Measurements from ENCODE around the gene ST6GALNAC5. TPM values are rescaled to one million over a fixed set of nuclear protein-coding genes. Genes with fewer than 3 reads are reported as not detected.

The ST6GALNAC5 gene
- total and polyA plus RNA-seq, 2 experiments from 2014 or later, result 4.1 to 19.2 TPM

DNA sequence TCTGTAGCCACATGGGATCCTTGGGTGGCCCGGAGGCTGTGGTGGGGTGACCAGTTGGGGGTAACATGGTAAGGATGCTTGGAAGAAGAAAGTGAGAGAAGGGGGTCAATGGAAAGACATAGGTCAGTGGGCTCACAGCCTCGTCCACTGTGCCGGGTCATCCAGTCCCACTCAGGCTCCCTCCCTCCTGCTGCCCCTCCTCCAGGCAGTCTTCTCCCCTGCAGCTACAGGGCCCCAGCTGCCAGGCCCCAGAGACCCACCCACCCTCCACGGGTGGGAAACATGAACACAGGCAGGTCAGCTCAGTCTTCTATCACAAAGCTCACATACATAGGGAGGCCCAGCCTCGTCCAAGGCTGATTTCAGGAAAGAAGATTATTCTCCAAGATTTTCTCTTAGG lies 158.3 kb downstream of the ST6GALNAC5 start (continued):
- TF ChIP-seq, protein P1, sequence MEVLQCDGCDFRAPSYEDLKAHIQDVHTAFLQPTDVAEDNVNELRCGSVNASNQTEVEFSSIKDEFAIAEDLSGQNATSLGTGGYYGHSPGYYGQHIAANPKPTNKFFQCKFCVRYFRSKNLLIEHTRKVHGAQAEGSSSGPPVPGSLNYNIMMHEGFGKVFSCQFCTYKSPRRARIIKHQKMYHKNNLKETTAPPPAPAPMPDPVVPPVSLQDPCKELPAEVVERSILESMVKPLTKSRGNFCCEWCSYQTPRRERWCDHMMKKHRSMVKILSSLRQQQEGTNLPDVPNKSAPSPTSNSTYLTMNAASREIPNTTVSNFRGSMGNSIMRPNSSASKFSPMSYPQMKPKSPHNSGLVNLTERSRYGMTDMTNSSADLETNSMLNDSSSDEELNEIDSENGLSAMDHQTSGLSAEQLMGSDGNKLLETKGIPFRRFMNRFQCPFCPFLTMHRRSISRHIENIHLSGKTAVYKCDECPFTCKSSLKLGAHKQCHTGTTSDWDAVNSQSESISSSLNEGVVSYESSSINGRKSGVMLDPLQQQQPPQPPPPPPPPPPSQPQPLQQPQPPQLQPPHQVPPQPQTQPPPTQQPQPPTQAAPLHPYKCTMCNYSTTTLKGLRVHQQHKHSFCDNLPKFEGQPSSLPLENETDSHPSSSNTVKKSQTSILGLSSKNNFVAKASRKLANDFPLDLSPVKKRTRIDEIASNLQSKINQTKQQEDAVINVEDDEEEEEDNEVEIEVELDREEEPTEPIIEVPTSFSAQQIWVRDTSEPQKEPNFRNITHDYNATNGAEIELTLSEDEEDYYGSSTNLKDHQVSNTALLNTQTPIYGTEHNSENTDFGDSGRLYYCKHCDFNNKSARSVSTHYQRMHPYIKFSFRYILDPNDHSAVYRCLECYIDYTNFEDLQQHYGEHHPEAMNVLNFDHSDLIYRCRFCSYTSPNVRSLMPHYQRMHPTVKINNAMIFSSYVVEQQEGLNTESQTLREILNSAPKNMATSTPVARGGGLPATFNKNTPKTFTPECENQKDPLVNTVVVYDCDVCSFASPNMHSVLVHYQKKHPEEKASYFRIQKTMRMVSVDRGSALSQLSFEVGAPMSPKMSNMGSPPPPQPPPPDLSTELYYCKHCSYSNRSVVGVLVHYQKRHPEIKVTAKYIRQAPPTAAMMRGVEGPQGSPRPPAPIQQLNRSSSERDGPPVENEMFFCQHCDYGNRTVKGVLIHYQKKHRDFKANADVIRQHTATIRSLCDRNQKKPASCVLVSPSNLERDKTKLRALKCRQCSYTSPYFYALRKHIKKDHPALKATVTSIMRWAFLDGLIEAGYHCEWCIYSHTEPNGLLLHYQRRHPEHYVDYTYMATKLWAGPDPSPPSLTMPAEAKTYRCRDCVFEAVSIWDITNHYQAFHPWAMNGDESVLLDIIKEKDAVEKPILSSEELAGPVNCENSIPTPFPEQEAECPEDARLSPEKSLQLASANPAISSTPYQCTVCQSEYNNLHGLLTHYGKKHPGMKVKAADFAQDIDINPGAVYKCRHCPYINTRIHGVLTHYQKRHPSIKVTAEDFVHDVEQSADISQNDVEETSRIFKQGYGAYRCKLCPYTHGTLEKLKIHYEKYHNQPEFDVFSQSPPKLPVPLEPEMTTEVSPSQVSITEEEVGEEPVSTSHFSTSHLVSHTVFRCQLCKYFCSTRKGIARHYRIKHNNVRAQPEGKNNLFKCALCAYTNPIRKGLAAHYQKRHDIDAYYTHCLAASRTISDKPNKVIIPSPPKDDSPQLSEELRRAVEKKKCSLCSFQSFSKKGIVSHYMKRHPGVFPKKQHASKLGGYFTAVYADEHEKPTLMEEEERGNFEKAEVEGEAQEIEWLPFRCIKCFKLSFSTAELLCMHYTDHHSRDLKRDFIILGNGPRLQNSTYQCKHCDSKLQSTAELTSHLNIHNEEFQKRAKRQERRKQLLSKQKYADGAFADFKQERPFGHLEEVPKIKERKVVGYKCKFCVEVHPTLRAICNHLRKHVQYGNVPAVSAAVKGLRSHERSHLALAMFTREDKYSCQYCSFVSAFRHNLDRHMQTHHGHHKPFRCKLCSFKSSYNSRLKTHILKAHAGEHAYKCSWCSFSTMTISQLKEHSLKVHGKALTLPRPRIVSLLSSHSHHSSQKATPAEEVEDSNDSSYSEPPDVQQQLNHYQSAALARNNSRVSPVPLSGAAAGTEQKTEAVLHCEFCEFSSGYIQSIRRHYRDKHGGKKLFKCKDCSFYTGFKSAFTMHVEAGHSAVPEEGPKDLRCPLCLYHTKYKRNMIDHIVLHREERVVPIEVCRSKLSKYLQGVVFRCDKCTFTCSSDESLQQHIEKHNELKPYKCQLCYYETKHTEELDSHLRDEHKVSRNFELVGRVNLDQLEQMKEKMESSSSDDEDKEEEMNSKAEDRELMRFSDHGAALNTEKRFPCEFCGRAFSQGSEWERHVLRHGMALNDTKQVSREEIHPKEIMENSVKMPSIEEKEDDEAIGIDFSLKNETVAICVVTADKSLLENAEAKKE (CRISPR knock-in tag; IDR thresholded peaks at IDR 0.05), result no peak
- TF ChIP-seq STAT1 (IDR thresholded peaks at IDR 0.05; ENCODE audit: unreplicated experiment) (no peak), EZH2phosphoT487 (IDR thresholded peaks at IDR 0.05; ENCODE audit: unreplicated experiment) (no peak), NANOG (IDR thresholded peaks at IDR 0.05; ENCODE audit: borderline replicate concordance) (no peak), CREB1 (CRISPR knock-in tag; IDR thresholded peaks at IDR 0.05; ENCODE audit: low read depth) (no peak), ZNF114 (CRISPR knock-in tag; IDR thresholded peaks at IDR 0.05) (no peak), JUNB (IDR thresholded peaks at IDR 0.05; ENCODE audit: unreplicated experiment) (no peak)
- TF ChIP-seq, protein P2, sequence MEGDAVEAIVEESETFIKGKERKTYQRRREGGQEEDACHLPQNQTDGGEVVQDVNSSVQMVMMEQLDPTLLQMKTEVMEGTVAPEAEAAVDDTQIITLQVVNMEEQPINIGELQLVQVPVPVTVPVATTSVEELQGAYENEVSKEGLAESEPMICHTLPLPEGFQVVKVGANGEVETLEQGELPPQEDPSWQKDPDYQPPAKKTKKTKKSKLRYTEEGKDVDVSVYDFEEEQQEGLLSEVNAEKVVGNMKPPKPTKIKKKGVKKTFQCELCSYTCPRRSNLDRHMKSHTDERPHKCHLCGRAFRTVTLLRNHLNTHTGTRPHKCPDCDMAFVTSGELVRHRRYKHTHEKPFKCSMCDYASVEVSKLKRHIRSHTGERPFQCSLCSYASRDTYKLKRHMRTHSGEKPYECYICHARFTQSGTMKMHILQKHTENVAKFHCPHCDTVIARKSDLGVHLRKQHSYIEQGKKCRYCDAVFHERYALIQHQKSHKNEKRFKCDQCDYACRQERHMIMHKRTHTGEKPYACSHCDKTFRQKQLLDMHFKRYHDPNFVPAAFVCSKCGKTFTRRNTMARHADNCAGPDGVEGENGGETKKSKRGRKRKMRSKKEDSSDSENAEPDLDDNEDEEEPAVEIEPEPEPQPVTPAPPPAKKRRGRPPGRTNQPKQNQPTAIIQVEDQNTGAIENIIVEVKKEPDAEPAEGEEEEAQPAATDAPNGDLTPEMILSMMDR (conservative IDR thresholded peaks at IDR 0.05; ENCODE audit: low read depth in 2 of 2), result no peak

DNA sequence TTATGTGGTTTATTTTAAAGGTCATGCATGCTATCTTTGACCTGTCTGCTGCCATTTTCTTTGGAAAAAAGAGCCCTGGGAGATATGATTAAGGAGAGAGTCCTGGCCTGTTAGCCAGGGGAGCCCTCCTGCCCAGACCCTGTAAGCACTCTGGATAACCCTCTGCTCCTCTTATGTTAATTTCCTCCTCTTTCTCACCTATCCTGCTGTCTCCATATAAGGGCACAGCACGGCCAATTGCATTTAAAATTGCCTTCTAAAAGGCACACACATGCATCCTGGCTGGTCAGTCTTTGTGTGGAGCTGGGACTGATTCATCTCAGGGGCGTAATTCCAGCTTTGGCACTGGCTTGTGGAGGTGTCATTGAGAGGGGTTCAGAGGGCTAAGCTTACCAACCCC lies 158.9 kb downstream of the ST6GALNAC5 start:
- Mint-ChIP-seq H3K27ac (no peak overlapping the region; the same call in 1 of the 2 replicates), H3K36me3 (ENCODE audit: low read depth) (no peaks in the 10 kb centered on the region), H3K4me3 (no peak overlapping the region), H3K4me1 (peaks cover 20% of the 10 kb centered on the region), H3K27me3 (ENCODE audit: insufficient read depth, low read depth, poor library complexity) (peaks cover 2% of the 10 kb centered on the region), H3K9me3 (no peaks in the 10 kb centered on the region; the same call in 1 of the 3 replicates)
- no peaks in the 10 kb centered on the region for H3K36me3 ChIP-seq (ENCODE audit: insufficient read depth)
- H3K79me2 ChIP-seq (replicated peaks; ENCODE audit: insufficient read depth), result no peaks in the 10 kb centered on the region
- no peaks in the 10 kb centered on the region for H3K4me1 ChIP-seq (ENCODE audit: insufficient read depth)
- TF ChIP-seq, protein P3, sequence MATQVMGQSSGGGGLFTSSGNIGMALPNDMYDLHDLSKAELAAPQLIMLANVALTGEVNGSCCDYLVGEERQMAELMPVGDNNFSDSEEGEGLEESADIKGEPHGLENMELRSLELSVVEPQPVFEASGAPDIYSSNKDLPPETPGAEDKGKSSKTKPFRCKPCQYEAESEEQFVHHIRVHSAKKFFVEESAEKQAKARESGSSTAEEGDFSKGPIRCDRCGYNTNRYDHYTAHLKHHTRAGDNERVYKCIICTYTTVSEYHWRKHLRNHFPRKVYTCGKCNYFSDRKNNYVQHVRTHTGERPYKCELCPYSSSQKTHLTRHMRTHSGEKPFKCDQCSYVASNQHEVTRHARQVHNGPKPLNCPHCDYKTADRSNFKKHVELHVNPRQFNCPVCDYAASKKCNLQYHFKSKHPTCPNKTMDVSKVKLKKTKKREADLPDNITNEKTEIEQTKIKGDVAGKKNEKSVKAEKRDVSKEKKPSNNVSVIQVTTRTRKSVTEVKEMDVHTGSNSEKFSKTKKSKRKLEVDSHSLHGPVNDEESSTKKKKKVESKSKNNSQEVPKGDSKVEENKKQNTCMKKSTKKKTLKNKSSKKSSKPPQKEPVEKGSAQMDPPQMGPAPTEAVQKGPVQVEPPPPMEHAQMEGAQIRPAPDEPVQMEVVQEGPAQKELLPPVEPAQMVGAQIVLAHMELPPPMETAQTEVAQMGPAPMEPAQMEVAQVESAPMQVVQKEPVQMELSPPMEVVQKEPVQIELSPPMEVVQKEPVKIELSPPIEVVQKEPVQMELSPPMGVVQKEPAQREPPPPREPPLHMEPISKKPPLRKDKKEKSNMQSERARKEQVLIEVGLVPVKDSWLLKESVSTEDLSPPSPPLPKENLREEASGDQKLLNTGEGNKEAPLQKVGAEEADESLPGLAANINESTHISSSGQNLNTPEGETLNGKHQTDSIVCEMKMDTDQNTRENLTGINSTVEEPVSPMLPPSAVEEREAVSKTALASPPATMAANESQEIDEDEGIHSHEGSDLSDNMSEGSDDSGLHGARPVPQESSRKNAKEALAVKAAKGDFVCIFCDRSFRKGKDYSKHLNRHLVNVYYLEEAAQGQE (IDR thresholded peaks at IDR 0.05; ENCODE audit: unreplicated experiment), result no peak
- TF ChIP-seq JUNB (IDR thresholded peaks at IDR 0.05; ENCODE audit: unreplicated experiment) (no peak), NANOG (IDR thresholded peaks at IDR 0.05; ENCODE audit: borderline replicate concordance) (no peak)
- peak; percentile 89 for ATAC-seq
- no peaks in the 10 kb centered on the region for H4K20me1 ChIP-seq (replicated peaks; ENCODE audit: insufficient read depth)
- peaks cover 9% of the 10 kb centered on the region; the same call in 1 of the 2 replicates for H3K9me2 ChIP-seq (ENCODE audit: insufficient read depth)
- DNase-seq (ENCODE audit: low spot score), result peak; percentile 33
- no peaks in the 10 kb centered on the region for H3K27me3 ChIP-seq (ENCODE audit: insufficient read depth)
- H2AFZ ChIP-seq, result no peak overlapping the region
- H3K27ac ChIP-seq (ENCODE audit: low read depth), result no peak overlapping the region
- no peaks in the 10 kb centered on the region for H3F3A ChIP-seq (replicated peaks; ENCODE audit: low read depth)
- H3K4me2 ChIP-seq, result peak overlapping the region; percentile 49; the same call in 1 of the 2 replicates
- H3K4me3 ChIP-seq, result no peak overlapping the region
